Breast epithelium (tissue), 4 donors: ENCODE data around the gene KRT85. TPM values are rescaled to one million over a fixed set of nuclear protein-coding genes. Genes with fewer than 3 reads are reported as not detected.

ENCODE experiments used
- DNase-seq, 2 donors: peaks; one replicate each; pipeline ENCODE4 v3.0.0-alpha.2; 2019; ENCODE audit warnings: low spot score in 2 of 2
- H3K27ac ChIP-seq, 2 donors: fragments of 200-600 bp; sonication (generic) in 1 of 2; one replicate each; pipeline ENCODE4 v1.5.1; 2016 to 2019; ENCODE audit warnings: mild to moderate bottlenecking in 1 of 2
- H3K27me3 ChIP-seq, 2 donors: fragments of 200-600 bp; sonication (generic) in 1 of 2; one replicate each; pipeline versions ENCODE4 v1.5.1 to v1.6.0; 2017 to 2019; ENCODE audit warnings: control low read depth in 1 of 2, mild to moderate bottlenecking in 1 of 2
- H3K36me3 ChIP-seq: fragments of 200-600 bp; one replicate; pipeline ENCODE4 v1.5.1; 2019
- H3K4me1 ChIP-seq, 2 donors: fragments of 200-600 bp; sonication (generic); one replicate each; pipeline ENCODE4 v1.5.1; 2016 to 2019; ENCODE audit warnings: control low read depth in 1 of 2
- H3K4me3 ChIP-seq, 3 donors: fragments of 200-600 bp; sonication (generic); 1 replicate in 2 of 3; 2 replicates in 1 of 3; pipeline ENCODE4 v1.5.1; 2016 to 2019; ENCODE audit warnings: mild to moderate bottlenecking in 3 of 3, moderate library complexity in 2 of 3
- H3K9me3 ChIP-seq, 2 donors: fragments of 200-600 bp; sonication (generic) in 1 of 2; one replicate each; pipeline ENCODE4 v1.5.1; 2016 to 2019; ENCODE audit warnings: control low read depth in 1 of 2
- POLR2A ChIP-seq: fragments of 450-650 bp; IDR thresholded peaks from one replicate; pipeline ENCODE4 v1.6.1; 2016; ENCODE audit warnings: antibody characterized with exemption, mild to moderate bottlenecking, moderate library complexity
- POLR2AphosphoS5 ChIP-seq, 3 donors: sonication (generic); formaldehyde crosslinking; IDR thresholded peaks; one replicate each; pipeline ENCODE4 v1.6.1; 2017; ENCODE audit warnings: antibody characterized with exemption in 3 of 3
- intact Hi-C: fragments of 100-400 bp; cut with DNase I; formaldehyde crosslinking; loops from one replicate; pipeline ENCODE4 v1.15.1; 2023; ENCODE audit warnings: low total_unique reads
- total RNA-seq, 3 donors: library from RNA; depleted of rRNA; stranded (reverse); fragments of >200 nt; gene quantifications; one replicate each; pipeline ENCODE4 v1.1.0, GENCODE V29; 2016
- TF ChIP-seq, protein P1 (sequence below), 3 donors: fragments of 450-650 bp; IDR thresholded peaks; one replicate each; pipeline ENCODE4 v1.5.1; 2016 to 2017; ENCODE audit warnings: antibody characterized with exemption in 3 of 3, mild to moderate bottlenecking in 3 of 3, moderate library complexity in 3 of 3

The KRT85 gene
- total RNA-seq, 3 donors from 2014 or later, result not detected

DNA sequence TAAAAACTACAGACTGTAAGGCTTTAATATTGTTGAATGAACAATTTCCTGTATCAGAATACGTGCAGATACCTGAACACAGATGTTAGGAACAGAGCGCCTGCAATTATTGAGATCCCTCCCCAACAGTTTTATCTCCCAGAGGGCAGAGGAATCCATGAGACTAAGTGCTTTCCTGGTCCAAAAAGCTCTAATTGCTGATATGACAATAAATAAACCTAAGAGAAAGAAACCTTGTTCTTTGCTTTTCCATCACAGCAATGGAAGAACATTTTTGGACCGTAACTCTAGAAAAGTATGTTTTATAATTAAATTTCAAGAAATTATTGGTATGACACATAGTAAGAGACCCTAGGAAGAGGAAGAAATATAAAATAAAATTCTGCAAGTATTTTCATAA lies 33.1 kb downstream of the KRT85 start:
- Histone ChIP-seq H3K9me3 (peaks cover 10 to 15% of the 10 kb centered on the region in 2 donors), H3K4me3 (no peak overlapping the region), H3K36me3 (no peaks in the 10 kb centered on the region), H3K27me3 (no peaks in the 10 kb centered on the region), H3K4me1 (no peaks in the 10 kb centered on the region), H3K27ac (no peak overlapping the region)
- DNase-seq, result no peak
- intact Hi-C loops, result no loop called here
- TF ChIP-seq POLR2AphosphoS5 (IDR thresholded peaks at IDR 0.05), result no peak
- TF ChIP-seq, protein P1, sequence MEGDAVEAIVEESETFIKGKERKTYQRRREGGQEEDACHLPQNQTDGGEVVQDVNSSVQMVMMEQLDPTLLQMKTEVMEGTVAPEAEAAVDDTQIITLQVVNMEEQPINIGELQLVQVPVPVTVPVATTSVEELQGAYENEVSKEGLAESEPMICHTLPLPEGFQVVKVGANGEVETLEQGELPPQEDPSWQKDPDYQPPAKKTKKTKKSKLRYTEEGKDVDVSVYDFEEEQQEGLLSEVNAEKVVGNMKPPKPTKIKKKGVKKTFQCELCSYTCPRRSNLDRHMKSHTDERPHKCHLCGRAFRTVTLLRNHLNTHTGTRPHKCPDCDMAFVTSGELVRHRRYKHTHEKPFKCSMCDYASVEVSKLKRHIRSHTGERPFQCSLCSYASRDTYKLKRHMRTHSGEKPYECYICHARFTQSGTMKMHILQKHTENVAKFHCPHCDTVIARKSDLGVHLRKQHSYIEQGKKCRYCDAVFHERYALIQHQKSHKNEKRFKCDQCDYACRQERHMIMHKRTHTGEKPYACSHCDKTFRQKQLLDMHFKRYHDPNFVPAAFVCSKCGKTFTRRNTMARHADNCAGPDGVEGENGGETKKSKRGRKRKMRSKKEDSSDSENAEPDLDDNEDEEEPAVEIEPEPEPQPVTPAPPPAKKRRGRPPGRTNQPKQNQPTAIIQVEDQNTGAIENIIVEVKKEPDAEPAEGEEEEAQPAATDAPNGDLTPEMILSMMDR (IDR thresholded peaks at IDR 0.05), result no peak
- no peak for TF ChIP-seq POLR2A

DNA sequence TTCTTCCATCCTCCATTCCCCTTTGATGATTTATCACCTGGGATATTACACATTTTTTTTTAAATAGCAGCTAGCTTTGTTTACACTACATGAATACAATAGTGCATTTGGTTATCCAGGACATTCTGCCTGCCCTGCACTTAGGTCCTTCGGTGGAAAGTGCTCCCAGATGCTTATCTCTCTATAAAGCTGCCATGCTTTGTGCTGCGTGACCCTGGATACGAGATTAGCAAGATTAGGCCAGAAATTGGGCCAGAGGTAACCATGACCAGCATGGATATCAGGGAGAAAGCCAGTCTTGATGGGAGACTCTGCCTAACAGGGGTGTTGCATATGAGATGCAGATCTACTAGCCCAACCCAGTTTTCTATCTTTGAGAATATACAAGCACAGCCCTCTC lies 34.0 kb downstream of the KRT85 start:
- intact Hi-C loops, result no loop called here
- no peak overlapping the region for H3K4me3 ChIP-seq
- TF ChIP-seq POLR2A (no peak), POLR2AphosphoS5 (IDR thresholded peaks at IDR 0.05) (no peak)
- TF ChIP-seq, protein P1 (IDR thresholded peaks at IDR 0.05), result no peak
- H3K9me3 ChIP-seq, result peaks cover 10 to 15% of the 10 kb centered on the region in 2 donors
- H3K27ac ChIP-seq, result no peak overlapping the region
- no peaks in the 10 kb centered on the region for H3K4me1 ChIP-seq
- no peaks in the 10 kb centered on the region for H3K36me3 ChIP-seq
- no peak for DNase-seq
- H3K27me3 ChIP-seq, result no peaks in the 10 kb centered on the region

DNA sequence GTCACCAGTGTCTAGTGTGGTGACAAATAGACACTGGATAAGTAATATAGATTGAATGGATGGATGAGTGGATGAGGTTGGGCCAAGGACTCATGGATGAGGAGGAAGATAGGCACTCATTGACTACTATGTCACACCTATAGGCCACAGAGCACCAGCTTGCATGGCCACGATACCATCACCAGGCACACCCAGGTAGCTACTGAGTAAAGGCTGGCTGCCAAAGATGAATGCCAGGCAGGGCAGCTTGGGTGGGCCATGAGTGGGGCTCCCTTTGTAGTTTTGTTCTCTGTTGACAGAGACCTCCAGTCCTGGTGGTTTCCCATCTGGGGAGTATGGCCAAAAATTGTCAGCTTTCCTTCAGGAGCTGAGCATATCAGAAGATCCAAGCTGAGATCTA lies 34.9 kb downstream of the KRT85 start:
- TF ChIP-seq, protein P1 (IDR thresholded peaks at IDR 0.05), result no peak
- TF ChIP-seq POLR2AphosphoS5 (IDR thresholded peaks at IDR 0.05), result no peak
- TF ChIP-seq POLR2A, result no peak
- Histone ChIP-seq H3K4me1 (no peaks in the 10 kb centered on the region), H3K27ac (no peak overlapping the region), H3K4me3 (no peak overlapping the region), H3K27me3 (no peaks in the 10 kb centered on the region), H3K36me3 (no peaks in the 10 kb centered on the region), H3K9me3 (peaks cover 10 to 15% of the 10 kb centered on the region in 2 donors)
- no peak for DNase-seq
- intact Hi-C loops, result no loop called here

DNA sequence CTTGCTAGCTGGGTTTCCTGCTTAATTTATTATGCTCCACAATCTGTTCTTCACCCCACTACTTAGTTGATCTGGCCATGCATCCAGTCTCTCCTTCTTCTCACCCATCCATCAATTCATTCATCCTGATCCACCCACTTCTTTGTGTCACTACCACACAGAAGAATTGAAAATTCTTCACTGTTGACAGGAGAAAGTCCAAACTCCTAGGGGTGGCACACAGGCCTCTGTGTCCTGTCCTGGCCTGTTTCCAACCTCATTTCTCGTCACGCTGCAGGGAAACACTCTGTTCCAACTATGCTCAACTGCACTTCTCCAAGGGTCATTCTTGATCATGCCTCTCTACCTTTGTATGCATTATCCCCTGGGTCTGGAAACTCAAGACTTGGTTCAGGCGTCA lies 35.4 kb downstream of the KRT85 start:
- intact Hi-C loops, result no loop called here
- no peaks in the 10 kb centered on the region for H3K27me3 ChIP-seq
- no peak for TF ChIP-seq POLR2A
- TF ChIP-seq, protein P1 (IDR thresholded peaks at IDR 0.05), result no peak
- TF ChIP-seq POLR2AphosphoS5 (IDR thresholded peaks at IDR 0.05), result no peak
- no peak overlapping the region for H3K27ac ChIP-seq
- no peak overlapping the region for H3K4me3 ChIP-seq
- H3K36me3 ChIP-seq, result no peaks in the 10 kb centered on the region
- H3K9me3 ChIP-seq, result peaks cover 10 to 15% of the 10 kb centered on the region in 2 donors
- H3K4me1 ChIP-seq, result no peaks in the 10 kb centered on the region
- DNase-seq, result no peak

DNA sequence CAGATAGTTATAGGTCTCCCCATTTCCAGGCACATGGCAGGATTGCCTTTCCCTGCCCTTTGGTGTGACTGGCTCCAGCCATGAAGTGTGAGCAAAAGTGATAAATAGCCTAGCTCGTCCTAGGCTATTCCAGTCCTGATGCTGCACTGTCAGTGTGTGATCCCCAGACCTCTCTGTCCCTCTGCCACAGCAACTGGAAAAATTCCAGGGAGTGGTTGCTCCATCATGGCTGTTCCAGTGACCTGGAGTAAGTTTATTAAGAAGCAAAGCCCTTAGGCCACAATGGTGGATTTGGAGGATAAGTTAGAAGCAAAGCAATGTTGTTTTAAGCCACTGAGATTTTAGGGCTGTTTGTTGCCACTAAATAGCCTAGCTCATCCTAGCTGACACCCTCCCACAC lies 36.2 kb downstream of the KRT85 start:
- TF ChIP-seq, protein P1 (IDR thresholded peaks at IDR 0.05), result no peak
- TF ChIP-seq POLR2A (no peak), POLR2AphosphoS5 (IDR thresholded peaks at IDR 0.05) (no peak)
- intact Hi-C loops, result no loop called here

More for the DNA sequence above, 36.2 kb downstream of the KRT85 start:
- H3K27ac ChIP-seq, result peak overlapping the region in 1 of 2 donors; percentile 8
- H3K36me3 ChIP-seq, result no peaks in the 10 kb centered on the region
- peaks cover 10 to 11% of the 10 kb centered on the region in 2 donors for H3K9me3 ChIP-seq
- no peaks in the 10 kb centered on the region for H3K4me1 ChIP-seq
- no peak for DNase-seq
- H3K27me3 ChIP-seq, result no peaks in the 10 kb centered on the region
- H3K4me3 ChIP-seq, result no peak overlapping the region
